Measurements from ENCODE around the gene STAC3. TPM values are rescaled to one million over a fixed set of nuclear protein-coding genes. Genes with fewer than 3 reads are reported as not detected.

Gene STAC3
- polyA plus RNA-seq, 4 donors, result 1.1 to 3.8 (median 3.4) TPM

GRCh38 chr12:57194253-57194652 is 56.7 kb downstream of the STAC3 start:
- no peak for FAIRE-seq
- Histone ChIP-seq H3K9me3 (ENCODE audit: control insufficient read depth in 2 of 2, insufficient read depth in 1 of 2, low read depth in 1 of 2, low read length in 1 of 2) (no peaks in the 10 kb centered on the region), H3K4me3 (ENCODE audit: low read depth in 1 of 3, low read length in 3 of 3) (no peak overlapping the region), H3K27ac (ENCODE audit: low read depth in 1 of 3, low read length in 2 of 3) (no peak overlapping the region), H3K4me1 (ENCODE audit: control insufficient read depth in 3 of 3, insufficient read depth in 2 of 3, low read depth in 1 of 3, low read length in 2 of 3) (no peaks in the 10 kb centered on the region), H3K27me3 (ENCODE audit: control insufficient read depth in 3 of 3, insufficient read depth in 3 of 3, low read length in 3 of 3) (no peaks in the 10 kb centered on the region), H3K36me3 (ENCODE audit: control insufficient read depth in 3 of 3, insufficient read depth in 2 of 3, low read depth in 1 of 3, low read length in 3 of 3) (peaks cover 0 to 100% (median 44%) of the 10 kb centered on the region in 3 donors)
- no peak for DNase-seq
- 87 to 92% (median 92%) methylated on average over 16 to 18 of the region's 18 CpGs for WGBS, 3 donors

GRCh38 chr12:57193706-57194245 is 57.2 kb downstream of the STAC3 start:
- DNase-seq (no peak), FAIRE-seq (no peak)
- peaks cover 0 to 100% (median 39%) of the 10 kb centered on the region in 3 donors for H3K36me3 ChIP-seq (ENCODE audit: control insufficient read depth in 3 of 3, insufficient read depth in 2 of 3, low read depth in 1 of 3, low read length in 3 of 3)
- no peaks in the 10 kb centered on the region for H3K27me3 ChIP-seq (ENCODE audit: control insufficient read depth in 3 of 3, insufficient read depth in 3 of 3, low read length in 3 of 3)
- no peaks in the 10 kb centered on the region for H3K4me1 ChIP-seq (ENCODE audit: control insufficient read depth in 3 of 3, insufficient read depth in 2 of 3, low read depth in 1 of 3, low read length in 2 of 3)
- H3K9me3 ChIP-seq (ENCODE audit: control insufficient read depth in 2 of 2, insufficient read depth in 1 of 2, low read depth in 1 of 2, low read length in 1 of 2), result no peaks in the 10 kb centered on the region
- no peak overlapping the region for H3K27ac ChIP-seq (ENCODE audit: low read depth in 1 of 3, low read length in 2 of 3)
- WGBS, 3 donors, result 83 to 92% (median 88%) methylated on average over 19 of the region's 19 CpGs
- H3K4me3 ChIP-seq (ENCODE audit: low read depth in 1 of 3, low read length in 3 of 3), result no peak overlapping the region

Other genes starting within 250 kb of the STAC3 start
- gene ZBTB39, start 244.6 kb downstream of the STAC3 start, polyA plus RNA-seq, result 1 to 10 TPM in 3 of 4 donors, under 1 TPM in 1; 0.81 to 6.5 (median 1.8) TPM
- gene TAC3, start 234.7 kb downstream of the STAC3 start, polyA plus RNA-seq, result 1 to 10 TPM; 3.4 to 8.9 (median 5.6) TPM
- 100 to 1,000 TPM; 202 to 971 (median 563) TPM for gene MYO1A, start 201.1 kb downstream of the STAC3 start, polyA plus RNA-seq
- gene NEMP1, start 172.4 kb downstream of the STAC3 start, polyA plus RNA-seq, result 10 to 100 TPM in 1 of 4 donors, 1 to 10 TPM in 1, under 1 TPM in 2; 0.45 to 11.6 (median 2.1) TPM
- gene NAB2, start 162.1 kb downstream of the STAC3 start, polyA plus RNA-seq, result 10 to 100 TPM; 11.4 to 23.1 (median 18.1) TPM
- 100 to 1,000 TPM; 117 to 842 (median 344) TPM for gene STAT6, start 139.8 kb downstream of the STAC3 start, polyA plus RNA-seq
- 10 to 100 TPM; 24.3 to 55.3 (median 41.6) TPM for gene LRP1, start 122.7 kb downstream of the STAC3 start, polyA plus RNA-seq
- gene LRP1-AS, start 103.6 kb downstream of the STAC3 start, polyA plus RNA-seq, result 1 to 10 TPM in 1 of 4 donors, under 1 TPM in 1, not detected in 2; 0.15 to 1.1 TPM
- under 1 TPM in 2 of 4 donors, not detected in 2; 0.10 to 0.27 TPM for gene NXPH4, start 34.4 kb downstream of the STAC3 start, polyA plus RNA-seq
- 100 to 1,000 TPM in 1 of 4 donors, 10 to 100 TPM in 3; 22.8 to 150 (median 51.5) TPM for gene SHMT2, start 21.5 kb downstream of the STAC3 start, polyA plus RNA-seq
- 10 to 100 TPM; 14.5 to 62.4 (median 18.7) TPM for gene R3HDM2, start 179.9 kb upstream of the STAC3 start, polyA plus RNA-seq
- gene INHBC, start 183.6 kb upstream of the STAC3 start, polyA plus RNA-seq, result under 1 TPM in 2 of 4 donors, not detected in 2; 0.03 to 0.49 TPM
- 1 to 10 TPM in 1 of 4 donors, under 1 TPM in 1, not detected in 2; 0.21 to 1.4 TPM for gene INHBE, start 204.1 kb upstream of the STAC3 start, polyA plus RNA-seq
- 1 to 10 TPM in 3 of 4 donors, not detected in 1; 1.5 to 5.5 (median 1.9) TPM for gene GLI1, start 208.6 kb upstream of the STAC3 start, polyA plus RNA-seq
- gene ARHGAP9, start 228.7 kb upstream of the STAC3 start, polyA plus RNA-seq, result 10 to 100 TPM in 1 of 4 donors, 1 to 10 TPM in 3; 4.2 to 39.2 (median 9.1) TPM
- gene MARS1, start 236.9 kb upstream of the STAC3 start, polyA plus RNA-seq, result 10 to 100 TPM; 57.0 to 93.4 (median 62.6) TPM

All from small intestine (tissue), 7 donors.